Measurements from ENCODE around the gene ICA1.
A peak's percentile ranks its signal among the peaks of the same experiment; 100 is the strongest.

The ICA1 gene

GRCh38 chr7:8296362-8296659, 34.3 kb upstream of the ICA1 start:
- H3K9me3 ChIP-seq, result no peaks in the 10 kb centered on the region
- H3K27ac ChIP-seq, result no peak overlapping the region
- no peaks in the 10 kb centered on the region for H3K4me1 ChIP-seq (ENCODE audit: control insufficient read depth in 1 of 2, insufficient read depth in 1 of 2, low read depth in 1 of 2, low read length in 1 of 2)
- no peak overlapping the region for H3K4me3 ChIP-seq (ENCODE audit: low read depth in 1 of 2, low read length in 1 of 2)
- no peaks in the 10 kb centered on the region for H3K27me3 ChIP-seq
- no peaks in the 10 kb centered on the region for H3K36me3 ChIP-seq
- no peak for TF ChIP-seq CTCF (IDR thresholded peaks at IDR 0.05)

GRCh38 chr7:8295638-8296361, 33.8 kb upstream of the ICA1 start:
- TF ChIP-seq CTCF (IDR thresholded peaks at IDR 0.05), result peak; percentile 59
- no peaks in the 10 kb centered on the region for H3K36me3 ChIP-seq
- no peaks in the 10 kb centered on the region for H3K27me3 ChIP-seq
- no peak overlapping the region for H3K27ac ChIP-seq
- no peak overlapping the region for H3K4me3 ChIP-seq (ENCODE audit: low read depth in 1 of 2, low read length in 1 of 2)
- peaks cover 0 to 3% of the 10 kb centered on the region in 2 experiments for H3K4me1 ChIP-seq (ENCODE audit: control insufficient read depth in 1 of 2, insufficient read depth in 1 of 2, low read depth in 1 of 2, low read length in 1 of 2)
- no peaks in the 10 kb centered on the region for H3K9me3 ChIP-seq

- Histone ChIP-seq H3K9me3 (no peaks in the 10 kb centered on the region), H3K4me3 (ENCODE audit: low read depth in 1 of 2, low read length in 1 of 2) (no peak overlapping the region), H3K27me3 (no peaks in the 10 kb centered on the region), H3K4me1 (ENCODE audit: control insufficient read depth in 1 of 2, insufficient read depth in 1 of 2, low read depth in 1 of 2, low read length in 1 of 2) (peaks cover 9 to 26% of the 10 kb centered on the region in 2 experiments), H3K36me3 (no peaks in the 10 kb centered on the region), H3K27ac (no peak overlapping the region)
- TF ChIP-seq CTCF (IDR thresholded peaks at IDR 0.05), result no peak
These were observed 29.6 kb upstream of the ICA1 start for GRCh38 chr7:8291397-8292141.

GRCh38 chr7:8290645-8291308, 28.8 kb upstream of the ICA1 start:
- Histone ChIP-seq H3K4me3 (ENCODE audit: low read depth in 1 of 2, low read length in 1 of 2) (no peak overlapping the region), H3K9me3 (no peaks in the 10 kb centered on the region), H3K27me3 (no peaks in the 10 kb centered on the region), H3K4me1 (ENCODE audit: control insufficient read depth in 1 of 2, insufficient read depth in 1 of 2, low read depth in 1 of 2, low read length in 1 of 2) (peaks cover 9 to 26% of the 10 kb centered on the region in 2 experiments), H3K27ac (no peak overlapping the region), H3K36me3 (no peaks in the 10 kb centered on the region)
- TF ChIP-seq CTCF (IDR thresholded peaks at IDR 0.05), result no peak

GRCh38 chr7:8286118-8286517, 24.2 kb upstream of the ICA1 start:
- TF ChIP-seq CTCF (IDR thresholded peaks at IDR 0.05), result no peak
- no peaks in the 10 kb centered on the region for H3K27me3 ChIP-seq

More at GRCh38 chr7:8286118-8286517, 24.2 kb upstream of the ICA1 start:
- no peaks in the 10 kb centered on the region for H3K9me3 ChIP-seq
- no peaks in the 10 kb centered on the region for H3K36me3 ChIP-seq
- H3K27ac ChIP-seq, result no peak overlapping the region
- peaks cover 18 to 40% of the 10 kb centered on the region in 2 experiments for H3K4me1 ChIP-seq (ENCODE audit: control insufficient read depth in 1 of 2, insufficient read depth in 1 of 2, low read depth in 1 of 2, low read length in 1 of 2)
- no peak overlapping the region for H3K4me3 ChIP-seq (ENCODE audit: low read depth in 1 of 2, low read length in 1 of 2)

Data from neutrophil (primary cell).